PC-3 (cell line): Measurements from ENCODE around the gene APBA2. TPM values are rescaled to one million over a fixed set of nuclear protein-coding genes. Genes with fewer than 3 reads are reported as not detected.

Experiments used
- ATAC-seq: fragments of 200-7000 bp; cut with Tn5 transposase; 2 replicates; pipeline ENCODE4 v1.9.1; 2020; ENCODE audit warnings: mild to moderate bottlenecking, moderate library complexity
- BruUV-seq: library from RNA; stranded (reverse); fragments of 400-500 nt; replicated peaks from 2 replicates; lab custom pipeline; 2021; lab: Mats Ljungman, UMichigan
- CTCF ChIA-PET: fragments of 300-600 bp; sonication (Branson Sonifier 250); formaldehyde crosslinking; loops from one replicate; lab custom pipeline; 2022; ENCODE audit warnings: antibody characterized with exemption; lab: Charles Lee
- POLR2A ChIA-PET: fragments of 300-600 bp; sonication (Branson Sonifier 250); formaldehyde crosslinking; loops from one replicate; lab custom pipeline; 2022; ENCODE audit warnings: antibody characterized with exemption; ENCODE audit not compliant: unreplicated experiment; lab: Charles Lee
- DNase-seq: peaks from one replicate; pipeline ENCODE4 v3.0.0-alpha.2; 2015
- H2AFZ ChIP-seq: fragments of 300-600 bp; sonication (generic); 2 replicates; pipeline ENCODE4 v1.6.0; 2016; ENCODE audit warnings: antibody characterized with exemption, low read length
- H3F3A ChIP-seq: fragments of 300-600 bp; sonication (generic); one replicate; pipeline ENCODE4 v1.6.0; 2017; ENCODE audit warnings: antibody characterized with exemption, low read length, control low read depth, mild to moderate bottlenecking; ENCODE audit not compliant: unreplicated experiment
- H3K27ac ChIP-seq: fragments of 300-600 bp; sonication (generic); 2 replicates; pipeline ENCODE4 v1.5.1; 2016; ENCODE audit warnings: mild to moderate bottlenecking, low read length
- H3K27me3 ChIP-seq: fragments of 300-600 bp; sonication (generic); 2 replicates; pipeline ENCODE4 v1.6.1; 2016; ENCODE audit warnings: low read length, mixed read lengths
- H3K36me3 ChIP-seq: fragments of 300-600 bp; sonication (generic); 2 replicates; pipeline ENCODE4 v1.6.1; 2016; ENCODE audit warnings: low read depth, mixed run types, low read length, mixed read lengths
- H3K4me1 ChIP-seq: fragments of 300-600 bp; sonication (generic); 2 replicates; pipeline ENCODE4 v1.5.1; 2016; ENCODE audit warnings: low read length; ENCODE audit not compliant: insufficient read depth
- H3K4me2 ChIP-seq: fragments of 300-600 bp; sonication (generic); 2 replicates; pipeline ENCODE4 v1.6.0; 2016; ENCODE audit warnings: low read length
- H3K4me3 ChIP-seq: fragments of 300-600 bp; sonication (generic); 2 replicates; pipeline ENCODE4 v1.5.1; 2016; ENCODE audit warnings: mild to moderate bottlenecking, low read length, mixed read lengths
- H3K79me2 ChIP-seq: fragments of 300-600 bp; sonication (generic); 2 replicates; pipeline ENCODE4 v1.6.1; 2017; ENCODE audit warnings: low read length, mixed read lengths
- H3K9ac ChIP-seq: fragments of 300-600 bp; sonication (generic); 2 replicates; pipeline ENCODE4 v1.6.0; 2016; ENCODE audit warnings: mild to moderate bottlenecking, low read length
- H3K9me2 ChIP-seq: fragments of 300-600 bp; sonication (generic); replicated peaks from 2 replicates; pipeline ENCODE4 v1.6.1; 2016; ENCODE audit warnings: mixed run types, low read length, mixed read lengths
- H3K9me3 ChIP-seq: fragments of 300-600 bp; sonication (generic); 2 replicates; pipeline ENCODE4 v1.6.1; 2016; ENCODE audit warnings: low read length, mixed read lengths
- H4K20me1 ChIP-seq: fragments of 300-600 bp; sonication (generic); 2 replicates; pipeline ENCODE4 v1.6.1; 2016; ENCODE audit warnings: low read length, mixed read lengths
- EZH2 ChIP-seq: fragments of 300-600 bp; sonication (generic); IDR thresholded peaks from one replicate; pipeline ENCODE4 v1.6.1; 2017; ENCODE audit warnings: antibody characterized with exemption, mild to moderate bottlenecking, low read length; ENCODE audit not compliant: unreplicated experiment
- EZH2phosphoT487 ChIP-seq: fragments of 300-600 bp; sonication (generic); IDR thresholded peaks from 2 replicates; pipeline ENCODE4 v1.6.1; 2018; ENCODE audit warnings: mild to moderate bottlenecking, antibody characterized with exemption, low read length, borderline replicate concordance
- intact Hi-C: fragments of 100-400 bp; cut with micrococcal nuclease; formaldehyde crosslinking; loops from 2 replicates; pipeline ENCODE4 v1.9.0; 2023
- total RNA-seq: library from RNA; depleted of rRNA; stranded (reverse); fragments of >200 nt; gene quantifications from 2 replicates; pipeline ENCODE4 v1.2.3, GENCODE V29; 2014
- TF ChIP-seq, protein P1 (sequence below): fragments of 300-600 bp; sonication (generic); conservative IDR thresholded peaks from 2 replicates; pipeline ENCODE4 v1.5.1; 2017; ENCODE audit warnings: antibody characterized with exemption, low read depth, mild to moderate bottlenecking, low read length

APBA2 gene
- total RNA-seq, 1 experiment from 2014 or later, result 61.7 TPM

DNA sequence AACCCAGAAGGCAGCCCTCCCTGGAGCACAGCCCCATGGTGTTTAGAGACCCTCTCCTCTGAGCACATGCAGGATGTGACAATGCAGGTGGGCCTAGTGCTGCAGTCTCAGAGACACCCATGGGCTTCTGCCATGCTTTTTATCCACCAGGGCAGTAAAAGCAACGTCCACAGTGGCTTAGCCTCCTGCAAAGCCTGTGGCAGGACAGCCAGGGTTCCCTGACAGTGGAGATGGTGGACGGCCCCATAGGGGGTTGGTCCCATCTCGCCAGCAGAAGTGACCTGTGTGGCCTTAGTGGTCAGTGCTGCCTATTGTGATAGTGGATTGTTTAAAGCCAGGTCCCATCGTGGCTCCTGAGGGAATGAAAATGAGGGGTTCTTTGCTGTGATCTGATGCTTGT lies 46.6 kb downstream of the APBA2 start:
- Histone ChIP-seq H3K9ac (no peak overlapping the region), H4K20me1 (no peaks in the 10 kb centered on the region), H3K27me3 (no peaks in the 10 kb centered on the region), H3K9me3 (no peaks in the 10 kb centered on the region), H3K9me2 (no peaks in the 10 kb centered on the region), H2AFZ (no peak overlapping the region), H3K79me2 (no peaks in the 10 kb centered on the region), H3K4me3 (no peak overlapping the region), H3K4me1 (no peaks in the 10 kb centered on the region), H3K27ac (no peak overlapping the region), H3K36me3 (no peaks in the 10 kb centered on the region), H3K4me2 (no peak overlapping the region), H3F3A (no peaks in the 10 kb centered on the region)
- POLR2A ChIA-PET, result no interaction called here
- ATAC-seq, result no peak
- intact Hi-C loops, result no loop called here
- no peak for DNase-seq
- CTCF ChIA-PET, result no interaction called here
- TF ChIP-seq, protein P1, sequence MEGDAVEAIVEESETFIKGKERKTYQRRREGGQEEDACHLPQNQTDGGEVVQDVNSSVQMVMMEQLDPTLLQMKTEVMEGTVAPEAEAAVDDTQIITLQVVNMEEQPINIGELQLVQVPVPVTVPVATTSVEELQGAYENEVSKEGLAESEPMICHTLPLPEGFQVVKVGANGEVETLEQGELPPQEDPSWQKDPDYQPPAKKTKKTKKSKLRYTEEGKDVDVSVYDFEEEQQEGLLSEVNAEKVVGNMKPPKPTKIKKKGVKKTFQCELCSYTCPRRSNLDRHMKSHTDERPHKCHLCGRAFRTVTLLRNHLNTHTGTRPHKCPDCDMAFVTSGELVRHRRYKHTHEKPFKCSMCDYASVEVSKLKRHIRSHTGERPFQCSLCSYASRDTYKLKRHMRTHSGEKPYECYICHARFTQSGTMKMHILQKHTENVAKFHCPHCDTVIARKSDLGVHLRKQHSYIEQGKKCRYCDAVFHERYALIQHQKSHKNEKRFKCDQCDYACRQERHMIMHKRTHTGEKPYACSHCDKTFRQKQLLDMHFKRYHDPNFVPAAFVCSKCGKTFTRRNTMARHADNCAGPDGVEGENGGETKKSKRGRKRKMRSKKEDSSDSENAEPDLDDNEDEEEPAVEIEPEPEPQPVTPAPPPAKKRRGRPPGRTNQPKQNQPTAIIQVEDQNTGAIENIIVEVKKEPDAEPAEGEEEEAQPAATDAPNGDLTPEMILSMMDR, result no peak
- no peak for TF ChIP-seq EZH2phosphoT487
- no TSS peak for BruUV-seq

DNA sequence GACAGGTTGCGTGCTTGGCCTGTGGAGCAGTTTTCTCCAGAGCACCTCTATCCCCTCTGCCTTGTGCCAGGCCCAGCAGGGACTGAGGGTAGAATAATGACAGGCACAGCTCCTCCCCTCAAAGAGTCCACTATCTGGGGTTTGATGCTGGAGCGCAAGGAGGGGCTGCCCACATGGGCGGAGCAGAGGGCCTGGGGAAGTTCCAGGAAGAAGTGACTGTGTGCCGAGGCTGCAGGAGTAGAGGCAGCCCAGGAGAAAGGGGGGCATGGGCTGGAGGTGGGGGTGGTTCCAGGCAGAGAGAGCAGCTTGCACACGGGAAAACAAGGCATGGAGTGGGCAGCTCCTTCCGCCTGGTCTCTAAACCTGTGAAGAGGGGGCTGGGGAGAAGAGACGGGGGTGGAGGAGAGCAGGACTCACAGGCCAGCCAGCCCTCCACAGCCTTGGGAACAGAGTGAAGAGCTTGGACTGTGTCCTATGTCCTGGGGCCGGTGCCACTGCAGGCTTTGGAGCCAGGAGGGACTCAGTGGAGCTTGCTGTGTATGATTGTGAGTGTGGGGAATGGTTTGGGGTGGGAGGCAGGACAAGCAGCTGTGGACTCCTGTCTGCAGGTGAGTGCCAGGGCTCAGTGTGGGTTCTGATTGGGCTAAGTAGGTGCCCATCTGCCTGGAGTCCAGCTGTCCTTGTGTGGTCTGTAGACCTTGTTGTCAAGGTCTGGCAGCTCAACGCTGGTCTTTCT lies 48.1 kb downstream of the APBA2 start:
- intact Hi-C loops, result no loop called here
- no peak for DNase-seq
- H4K20me1 ChIP-seq, result no peaks in the 10 kb centered on the region
- BruUV-seq, result no TSS peak
- H3K4me2 ChIP-seq, result no peak overlapping the region
- H3K27me3 ChIP-seq, result no peaks in the 10 kb centered on the region
- POLR2A ChIA-PET, result no interaction called here
- no peak overlapping the region for H3K9ac ChIP-seq
- TF ChIP-seq EZH2phosphoT487 (no peak), EZH2 (no peak)
- TF ChIP-seq, protein P1, result no peak
- no peak overlapping the region for H2AFZ ChIP-seq
- no peak overlapping the region for H3K4me3 ChIP-seq
- H3K9me2 ChIP-seq, result no peaks in the 10 kb centered on the region
- no peaks in the 10 kb centered on the region for H3F3A ChIP-seq
- H3K27ac ChIP-seq, result no peak overlapping the region
- H3K36me3 ChIP-seq, result no peaks in the 10 kb centered on the region
- CTCF ChIA-PET, result no interaction called here
- H3K9me3 ChIP-seq, result no peaks in the 10 kb centered on the region
- no peaks in the 10 kb centered on the region for H3K4me1 ChIP-seq
- ATAC-seq, result no peak
- no peaks in the 10 kb centered on the region for H3K79me2 ChIP-seq

DNA sequence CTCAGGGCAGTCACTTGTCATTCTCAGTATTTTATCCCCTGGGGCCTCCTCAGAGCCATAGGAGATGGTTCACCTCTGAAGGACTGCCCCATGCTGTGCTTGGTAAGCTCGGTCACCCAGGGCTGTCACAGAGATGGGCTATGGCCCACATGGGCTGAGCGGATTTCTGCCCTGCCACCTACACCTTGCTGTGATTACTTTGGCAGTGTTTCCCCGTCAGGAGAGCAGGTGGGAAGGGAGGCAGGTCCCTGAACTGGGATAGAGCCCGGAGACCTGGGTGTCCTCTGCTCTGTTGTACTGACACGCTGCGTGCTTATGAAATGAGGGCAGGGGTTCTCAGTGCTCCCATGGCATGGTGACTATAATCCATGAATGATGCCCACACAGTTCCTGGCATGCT lies 48.9 kb downstream of the APBA2 start:
- Histone ChIP-seq H3K27ac (no peak overlapping the region), H3K9me2 (no peaks in the 10 kb centered on the region), H3K27me3 (no peaks in the 10 kb centered on the region), H3K4me1 (no peaks in the 10 kb centered on the region), H3K9ac (no peak overlapping the region), H3K4me3 (no peak overlapping the region), H2AFZ (no peak overlapping the region), H3K9me3 (no peaks in the 10 kb centered on the region), H3K79me2 (no peaks in the 10 kb centered on the region), H4K20me1 (no peaks in the 10 kb centered on the region), H3K4me2 (no peak overlapping the region), H3F3A (no peaks in the 10 kb centered on the region), H3K36me3 (no peaks in the 10 kb centered on the region)
- DNase-seq (no peak), ATAC-seq (no peak)
- TF ChIP-seq EZH2phosphoT487 (no peak), EZH2 (no peak)
- TF ChIP-seq, protein P1, result no peak
- POLR2A ChIA-PET, result no interaction called here
- intact Hi-C loops, result no loop called here
- CTCF ChIA-PET, result no interaction called here
- no TSS peak for BruUV-seq
